Hypothalamus (tissue), 51 donors: ENCODE data around the gene RBM19.
"Not testable (repeated sequence)": the region's sequence is repeated elsewhere in the genome, so short reads cannot be mapped to it uniquely, and the experiment has no call there.

ENCODE experiments used
- DNase-seq, 51 donors: peaks; one replicate each; lab custom pipeline; 2025; lab: John Stamatoyannopoulos, UW

Gene RBM19

DNA sequence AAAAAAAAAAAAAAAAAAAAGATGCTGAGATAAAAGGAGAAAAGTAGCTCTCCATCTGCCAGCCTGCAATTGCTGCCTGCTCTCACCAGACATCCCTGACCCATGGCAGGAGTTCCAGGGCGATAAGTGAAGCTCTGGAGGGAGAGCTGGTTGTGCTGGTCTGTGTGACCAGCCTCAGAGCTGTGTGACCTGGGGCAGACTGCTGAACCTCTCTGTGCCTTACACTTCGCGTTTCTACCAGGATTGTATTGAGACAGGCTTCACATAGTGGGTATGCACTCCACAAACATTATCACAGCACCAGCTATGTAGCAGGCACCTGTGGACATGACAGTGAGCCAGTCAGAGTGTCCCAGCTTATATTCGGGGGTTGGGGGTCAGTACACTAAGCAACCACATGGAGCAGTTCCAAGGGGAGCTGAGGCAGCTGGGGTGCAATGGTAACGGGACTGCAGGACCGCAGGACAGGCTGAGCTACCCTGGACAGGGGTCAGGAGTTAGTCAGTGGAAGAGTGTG lies 57.5 kb downstream of the RBM19 start:
- no peak for DNase-seq

DNA sequence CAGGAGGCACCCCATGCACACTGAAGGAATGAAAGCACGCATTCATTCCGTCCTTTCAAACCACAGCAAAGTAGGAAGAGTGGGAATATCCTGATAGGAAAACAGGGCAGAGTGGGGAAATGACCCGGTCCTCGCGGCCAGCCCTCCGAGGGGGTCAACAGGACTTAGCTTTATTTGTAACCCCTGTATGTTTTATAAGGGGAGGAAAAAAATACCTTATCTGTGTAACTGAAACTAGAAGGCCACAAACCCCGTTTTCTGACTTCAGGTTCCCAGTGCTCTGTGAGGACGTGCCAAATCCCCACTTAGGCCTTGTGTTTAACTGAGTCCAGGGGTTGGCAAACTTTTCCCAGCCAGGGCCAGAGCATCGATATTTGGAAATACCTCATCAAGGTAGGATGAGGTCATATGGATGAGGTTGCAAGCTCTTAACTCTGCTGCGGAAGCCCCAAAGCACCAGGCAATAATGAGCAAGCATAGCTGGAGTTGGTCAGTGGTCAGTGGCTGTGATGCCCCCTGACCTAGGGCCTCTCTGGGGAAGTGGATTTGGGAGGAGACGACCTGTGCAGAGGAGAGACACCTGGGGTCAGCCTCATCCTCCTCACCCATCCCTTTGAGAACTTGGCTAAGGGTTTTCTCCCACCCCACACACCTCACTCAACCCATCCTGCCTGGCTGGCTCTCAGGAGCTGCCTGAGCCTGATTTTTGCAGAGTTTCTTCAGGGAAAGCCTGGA lies 58.5 kb downstream of the RBM19 start:
- DNase-seq = no peak

DNA sequence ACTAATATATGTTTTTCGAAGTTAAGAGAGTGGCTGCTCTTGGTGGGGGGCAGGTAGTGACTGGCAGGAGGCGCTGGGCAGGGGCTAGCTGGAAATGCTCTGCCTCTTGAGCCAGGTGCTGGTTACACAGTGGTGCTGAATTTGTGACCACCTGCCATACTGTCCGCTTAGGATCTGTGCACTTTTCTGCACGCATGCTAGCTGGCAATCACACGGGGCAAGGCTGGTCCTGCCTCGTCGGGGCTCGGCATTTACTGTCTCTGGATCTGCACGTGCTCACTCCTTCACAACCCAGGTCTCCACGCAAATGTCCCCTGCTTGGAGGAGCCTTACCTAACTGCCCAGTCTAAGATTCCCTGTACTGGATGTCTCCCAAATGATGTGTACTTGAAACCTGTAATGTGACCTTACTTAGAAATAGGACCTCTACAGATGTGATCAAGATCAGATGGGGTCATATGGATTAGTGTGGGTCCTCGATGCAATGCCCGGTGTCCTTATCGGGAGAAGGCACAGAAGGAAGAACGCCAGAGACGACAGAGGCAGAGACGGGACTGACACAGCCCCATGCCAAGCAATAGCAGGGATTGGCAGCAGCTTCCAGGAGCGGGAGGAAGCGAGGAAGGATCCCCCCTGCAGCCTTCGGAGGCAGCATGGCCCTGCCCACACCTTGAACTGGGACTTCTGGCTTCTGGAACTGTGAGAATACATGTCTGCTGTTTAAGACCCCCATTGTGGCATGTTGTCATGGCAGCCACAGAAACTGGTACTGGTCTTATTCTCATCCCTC lies 59.5 kb downstream of the RBM19 start:
- DNase-seq = no peak

GRCh38 chr12:113905829-113906228 lies 60.3 kb downstream of the RBM19 start:
- DNase-seq = no peak

- no peak for DNase-seq
Measured at GRCh38 chr12:113903381-113903863, 62.7 kb downstream of the RBM19 start.

DNA sequence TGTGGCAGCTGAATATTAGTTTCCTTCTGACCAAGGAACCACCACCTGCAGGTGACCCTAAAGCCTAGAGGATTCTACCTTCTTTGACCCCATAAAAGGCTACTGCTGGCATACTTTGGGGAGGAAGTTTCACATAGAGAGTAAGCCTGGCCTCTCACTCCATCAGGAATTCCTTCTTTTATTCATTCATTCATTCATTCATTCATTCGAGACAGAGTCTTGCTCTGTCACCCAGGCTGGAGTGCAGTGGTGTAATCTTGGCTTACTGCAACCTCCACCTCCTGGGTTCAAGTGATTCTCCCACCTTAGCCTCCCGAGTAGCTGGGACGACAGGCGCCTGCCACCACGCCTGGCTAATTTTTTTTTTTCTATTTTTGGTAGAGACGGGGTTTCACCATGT lies 64.8 kb downstream of the RBM19 start:
- DNase-seq = not testable (repeated sequence)

- no peak for DNase-seq
Measured at GRCh38 chr12:113900716-113901115, 65.4 kb downstream of the RBM19 start.

DNA sequence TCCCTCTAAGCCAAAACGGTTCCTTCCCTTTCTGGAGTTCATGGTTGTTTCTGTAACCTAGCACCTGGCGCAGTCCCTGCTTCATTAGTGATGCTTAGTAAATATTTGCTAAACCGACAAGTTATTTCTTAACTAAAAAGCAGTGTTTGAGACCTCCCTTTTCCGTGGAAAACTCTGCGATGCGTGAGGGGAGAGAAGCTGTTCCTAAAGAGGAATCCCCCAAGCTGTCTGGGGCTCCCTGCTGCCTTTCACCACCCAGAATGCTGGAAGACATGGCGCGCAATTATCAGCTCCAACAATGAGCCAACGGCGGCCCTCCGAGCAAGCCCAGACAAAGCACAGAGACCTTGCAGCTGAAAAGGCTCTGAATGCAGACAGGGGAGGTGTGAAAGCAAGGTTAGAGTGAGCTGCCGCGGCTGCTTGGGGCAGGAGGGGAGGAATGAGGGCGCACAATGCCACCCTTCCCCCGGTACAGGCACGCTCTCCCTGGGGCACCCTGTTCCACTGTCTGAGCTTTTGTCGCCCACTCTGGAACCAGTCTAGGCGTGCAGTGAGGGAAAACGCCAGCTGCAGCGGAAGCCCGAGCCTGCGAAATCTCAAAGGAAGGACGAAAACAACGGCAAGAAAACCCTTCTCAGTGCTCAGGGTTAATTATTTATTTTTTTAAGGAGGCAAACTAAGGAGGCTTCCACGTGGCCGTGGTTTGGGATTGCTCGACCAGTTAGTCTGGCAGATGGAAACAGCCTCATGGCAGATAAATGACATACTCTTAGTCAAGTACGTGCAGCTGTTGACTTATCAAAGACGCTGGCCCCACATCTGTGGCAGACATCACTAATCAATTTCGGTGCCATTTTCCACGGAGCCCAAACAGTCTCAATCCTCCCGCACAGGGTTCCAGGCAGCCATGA lies 66.3 kb downstream of the RBM19 start:
- peak in 8 of 51 donors; percentile 11 to 45 (median 13) for DNase-seq

DNA sequence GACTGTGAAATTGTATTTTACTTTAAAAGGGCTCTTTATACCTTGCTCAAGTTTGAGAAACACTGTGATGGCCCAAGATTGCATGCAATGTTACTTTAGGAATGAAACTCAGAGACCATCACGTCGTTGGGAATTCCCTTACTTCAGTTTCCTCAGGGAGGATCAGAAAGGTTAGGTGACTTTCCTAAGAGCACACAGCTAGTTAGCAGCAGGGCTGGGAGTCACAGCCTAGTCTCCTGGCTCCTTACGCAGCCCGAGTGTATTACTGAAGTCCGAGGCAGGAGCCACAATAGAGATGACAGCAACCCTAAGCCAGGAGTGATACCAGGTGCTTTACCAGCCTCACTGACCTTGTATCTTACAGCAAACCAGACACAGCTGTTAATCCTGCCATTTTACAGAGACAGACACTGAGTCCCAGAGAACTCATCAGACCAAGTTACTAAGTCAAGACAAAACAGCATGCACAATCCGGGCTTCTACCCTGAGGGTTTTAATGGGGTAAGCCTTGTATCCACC lies 67.0 kb downstream of the RBM19 start:
- no peak for DNase-seq

DNA sequence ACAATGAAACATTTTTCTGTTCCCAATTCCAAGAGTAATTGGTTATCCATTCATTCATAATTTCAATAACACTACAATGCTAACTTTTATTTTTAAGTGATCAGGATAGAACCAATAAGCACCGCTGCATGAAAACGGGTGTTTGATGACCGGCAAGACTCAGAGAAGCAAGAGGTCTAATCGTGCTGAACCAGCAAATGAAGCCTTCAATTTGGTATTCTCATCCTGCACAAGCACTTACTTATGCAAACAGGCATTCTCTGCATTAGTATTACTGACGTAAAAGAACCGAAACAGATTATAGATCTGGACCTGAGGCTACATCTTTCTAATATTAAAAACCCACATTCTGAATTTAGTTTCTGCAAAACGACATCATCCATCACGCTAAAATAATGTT lies 67.7 kb downstream of the RBM19 start:
- no peak for DNase-seq

GRCh38 chr12:113897406-113897805 lies 68.7 kb downstream of the RBM19 start:
- DNase-seq = no peak

DNA sequence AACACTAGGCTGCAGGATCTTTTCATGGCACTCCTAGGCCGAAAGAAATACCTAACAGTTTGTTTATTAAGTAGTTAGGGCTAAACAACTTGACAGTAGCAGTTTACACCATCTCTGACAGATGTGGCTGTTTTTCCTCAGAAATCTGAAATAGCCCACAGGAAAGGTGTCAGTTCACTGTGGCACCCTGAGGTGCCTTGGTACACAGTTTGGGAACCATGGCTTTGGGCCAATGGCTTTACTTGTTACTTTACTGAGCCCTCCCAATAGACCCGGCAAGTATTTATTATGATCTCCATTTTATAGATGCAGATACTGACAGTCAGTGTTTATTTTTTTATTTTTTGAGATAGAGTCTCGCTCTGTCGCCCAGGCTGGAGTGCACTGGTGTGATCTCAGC lies 69.3 kb downstream of the RBM19 start:
- DNase-seq = no peak

DNA sequence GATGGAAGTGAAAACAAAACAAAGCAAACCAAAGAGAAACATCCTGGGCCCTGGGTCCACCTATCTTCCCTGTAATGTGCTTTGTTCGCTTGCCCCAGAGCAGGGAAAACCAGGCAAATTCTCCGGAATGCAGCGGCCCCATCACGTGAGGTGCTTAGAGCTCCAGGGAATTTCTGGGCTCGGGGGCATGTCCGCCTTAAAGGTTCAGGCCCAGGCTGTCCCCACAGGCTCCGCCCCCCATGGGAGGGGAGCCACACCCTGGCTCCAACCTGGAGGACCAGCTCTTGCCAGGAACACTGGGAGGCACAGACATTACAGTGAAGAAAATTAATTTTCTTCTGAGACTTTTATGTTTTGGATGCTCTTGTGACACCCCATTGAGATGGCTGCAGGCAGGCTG lies 69.9 kb downstream of the RBM19 start:
- DNase-seq = no peak

DNA sequence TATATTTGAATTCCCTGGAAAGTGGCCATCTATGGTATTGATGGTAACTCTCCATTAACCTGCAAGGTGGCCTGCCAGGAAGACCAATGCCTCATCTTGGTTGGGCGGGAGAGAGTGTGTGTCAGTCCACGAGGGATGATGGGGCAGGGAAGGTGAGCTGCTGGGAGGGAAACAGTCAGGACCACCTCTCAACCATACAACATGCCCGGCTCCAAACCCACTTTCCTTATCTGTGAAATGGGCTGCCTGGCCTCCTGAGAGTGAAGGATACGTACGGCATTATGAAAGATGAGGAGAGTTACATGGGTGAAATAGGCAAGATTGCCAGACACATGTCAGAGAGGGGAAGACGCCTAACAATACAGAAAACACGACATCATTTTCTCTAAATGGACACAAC lies 70.9 kb downstream of the RBM19 start:
- DNase-seq = no peak

DNA sequence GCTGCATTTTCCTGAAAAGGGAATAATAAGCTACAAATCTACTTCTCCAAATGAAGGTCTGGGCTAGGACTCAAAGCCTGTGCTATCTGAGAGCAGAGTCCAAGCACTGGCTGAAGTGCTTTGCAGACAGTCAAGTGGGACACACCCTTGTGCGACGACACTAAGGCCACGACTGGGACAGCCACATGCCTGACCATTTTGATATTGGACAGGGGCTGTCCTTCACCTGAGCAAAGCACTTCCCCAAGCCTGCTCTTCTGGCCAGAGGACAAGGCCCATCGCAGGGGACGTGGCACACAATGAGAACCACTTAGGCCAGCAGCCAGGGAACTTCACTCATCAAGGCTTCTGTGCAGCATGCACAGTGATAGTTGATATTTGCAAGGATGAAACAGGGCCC lies 71.4 kb downstream of the RBM19 start:
- DNase-seq = no peak

DNA sequence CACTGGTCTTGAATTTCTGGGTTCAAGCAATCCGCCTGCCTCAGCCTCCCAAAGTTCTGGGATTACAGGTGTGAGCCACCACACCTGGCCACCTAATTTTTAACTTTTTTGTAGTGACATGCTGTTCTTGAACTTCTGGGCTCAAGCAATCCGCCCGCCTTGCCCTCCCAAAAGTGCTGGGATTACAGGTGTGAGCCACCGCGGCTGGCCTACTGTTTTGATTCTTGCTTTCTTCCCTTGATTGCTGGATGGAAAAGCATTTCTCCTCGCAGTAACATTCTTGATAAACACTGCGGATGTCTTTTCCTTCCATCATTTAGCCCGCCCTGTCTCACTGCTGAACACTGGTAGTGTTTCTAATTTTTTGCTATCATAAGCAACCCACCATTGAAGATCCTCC lies 72.9 kb downstream of the RBM19 start:
- DNase-seq = no peak

DNA sequence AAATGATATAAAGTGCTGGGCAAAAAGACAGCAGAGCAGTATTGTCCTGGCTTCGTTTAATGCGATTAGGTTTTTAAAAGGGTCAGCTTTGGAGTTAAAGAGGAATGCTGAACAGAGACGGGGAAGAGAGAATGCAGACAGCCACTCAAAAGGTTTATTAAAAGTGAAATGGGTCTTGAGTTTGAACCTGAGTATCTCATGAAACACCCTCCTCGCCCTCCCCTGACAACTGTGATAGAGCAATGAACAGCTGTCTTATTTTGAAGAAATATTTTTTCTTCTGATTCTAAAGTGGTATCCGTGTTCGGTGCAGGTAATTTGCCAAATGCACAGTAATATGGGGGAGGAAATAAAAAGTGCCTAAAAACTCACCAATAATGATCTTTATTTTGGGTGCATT lies 73.6 kb downstream of the RBM19 start:
- DNase-seq = no peak

DNA sequence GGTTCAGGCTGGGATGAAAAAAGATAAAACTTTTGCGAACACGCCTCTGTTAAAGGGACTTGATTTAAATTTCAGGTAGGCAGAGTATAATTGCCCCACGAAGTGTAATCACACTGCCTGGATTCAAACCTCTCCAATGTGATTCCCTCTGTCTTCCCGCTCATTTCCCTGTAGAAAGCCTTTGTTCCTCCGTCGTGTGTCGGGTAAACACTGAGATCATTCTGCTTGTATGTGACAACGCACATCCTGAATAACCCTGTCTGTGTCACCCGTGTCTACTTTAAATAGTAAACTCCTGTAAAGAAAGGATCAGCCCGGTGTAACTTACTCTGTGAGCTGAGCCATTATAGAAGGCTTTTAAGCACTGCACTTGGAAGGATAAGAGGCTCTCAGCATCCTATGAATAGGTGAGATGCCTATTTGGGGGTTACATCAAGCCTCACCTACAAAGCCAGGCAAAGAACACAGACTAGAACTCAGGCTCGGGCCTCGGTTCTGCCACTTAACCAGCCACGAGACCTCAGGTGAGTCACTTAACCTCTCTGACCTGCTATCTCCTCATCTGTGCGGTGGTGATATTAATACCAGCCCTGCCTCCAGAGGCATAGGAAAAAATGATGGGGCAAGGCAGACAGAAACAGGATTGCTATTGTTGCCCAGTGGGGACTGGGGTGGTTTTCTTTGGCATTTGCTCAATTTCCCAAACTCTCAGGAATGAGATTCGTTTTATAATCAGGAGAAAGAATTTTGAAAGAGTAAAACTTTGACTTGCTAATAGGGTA lies 74.2 kb downstream of the RBM19 start:
- DNase-seq = no peak

GRCh38 chr12:113891167-113891692 lies 74.9 kb downstream of the RBM19 start:
- no peak for DNase-seq
